MM.1S (cell line): ENCODE measurements around the gene ETV6.

Experiments used
- CTCF ChIP-seq: fragments of 300-600 bp; sonication (generic); IDR thresholded peaks from 2 replicates; pipeline ENCODE4 v1.5.1; 2016; ENCODE audit warnings: antibody characterized with exemption, low read length, mixed read lengths
- EZH2 ChIP-seq: fragments of 300-600 bp; sonication (generic); optimal IDR thresholded peaks from 2 replicates; pipeline ENCODE3; 2017; ENCODE audit warnings: low read depth, mild to moderate bottlenecking, antibody characterized with exemption, low read length, mixed read lengths
- EZH2phosphoT487 ChIP-seq: fragments of 300-600 bp; sonication (generic); IDR thresholded peaks from 2 replicates; pipeline ENCODE4 v1.6.1; 2018; ENCODE audit warnings: antibody characterized with exemption, low read length

GRCh38 chr12:11849757-11850504 is 200.5 kb downstream of the ETV6 start:
- TF ChIP-seq CTCF (no peak), EZH2 (no peak), EZH2phosphoT487 (no peak)
